SU-DHL-6 (cell line): ENCODE data around the gene ALK.

Experiments
- CTCF ChIP-seq: fragments of 200-600 bp; sonication (generic); IDR thresholded peaks from one replicate; pipeline ENCODE4 v1.5.1; 2017; ENCODE audit warnings: antibody characterized with exemption, mild to moderate bottlenecking, low read length, moderate library complexity; ENCODE audit not compliant: insufficient read depth, poor library complexity, severe bottlenecking
- EZH2phosphoT487 ChIP-seq: fragments of 200-600 bp; sonication (generic), shearing (Covaris generic); conservative IDR thresholded peaks from 2 replicates; pipeline ENCODE4 v1.6.1; 2018; ENCODE audit warnings: mild to moderate bottlenecking, antibody characterized with exemption, low read length, moderate library complexity, mixed read lengths

GRCh38 chr2:29923110-29923721 lies 1.8 kb upstream of the ALK start:
- TF ChIP-seq EZH2phosphoT487, result no peak
- peak; percentile 87 for TF ChIP-seq CTCF
